ENCODE results near the gene TCF4.

TCF4 gene

DNA sequence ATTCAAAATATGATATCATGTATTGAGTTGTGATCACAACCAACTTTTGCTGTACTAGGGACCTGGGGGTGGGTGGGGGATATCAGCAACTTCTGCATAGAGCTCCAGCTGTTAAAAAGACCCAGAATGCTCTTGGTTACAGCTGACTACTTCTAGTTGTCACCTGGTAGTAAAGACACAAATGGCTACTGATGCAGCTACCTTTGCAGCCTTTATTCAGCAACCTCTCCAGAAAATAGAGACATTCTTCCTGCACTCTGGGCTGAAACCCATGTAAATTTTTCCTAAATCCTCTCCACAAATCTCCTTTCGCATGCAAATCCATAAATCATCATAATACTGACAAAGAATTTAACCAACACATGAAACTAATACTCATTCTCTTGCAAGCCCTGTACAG lies 238.3 kb downstream of the TCF4 start:
- TF ChIP-seq, protein P1, sequence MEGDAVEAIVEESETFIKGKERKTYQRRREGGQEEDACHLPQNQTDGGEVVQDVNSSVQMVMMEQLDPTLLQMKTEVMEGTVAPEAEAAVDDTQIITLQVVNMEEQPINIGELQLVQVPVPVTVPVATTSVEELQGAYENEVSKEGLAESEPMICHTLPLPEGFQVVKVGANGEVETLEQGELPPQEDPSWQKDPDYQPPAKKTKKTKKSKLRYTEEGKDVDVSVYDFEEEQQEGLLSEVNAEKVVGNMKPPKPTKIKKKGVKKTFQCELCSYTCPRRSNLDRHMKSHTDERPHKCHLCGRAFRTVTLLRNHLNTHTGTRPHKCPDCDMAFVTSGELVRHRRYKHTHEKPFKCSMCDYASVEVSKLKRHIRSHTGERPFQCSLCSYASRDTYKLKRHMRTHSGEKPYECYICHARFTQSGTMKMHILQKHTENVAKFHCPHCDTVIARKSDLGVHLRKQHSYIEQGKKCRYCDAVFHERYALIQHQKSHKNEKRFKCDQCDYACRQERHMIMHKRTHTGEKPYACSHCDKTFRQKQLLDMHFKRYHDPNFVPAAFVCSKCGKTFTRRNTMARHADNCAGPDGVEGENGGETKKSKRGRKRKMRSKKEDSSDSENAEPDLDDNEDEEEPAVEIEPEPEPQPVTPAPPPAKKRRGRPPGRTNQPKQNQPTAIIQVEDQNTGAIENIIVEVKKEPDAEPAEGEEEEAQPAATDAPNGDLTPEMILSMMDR (conservative IDR thresholded peaks at IDR 0.05; ENCODE audit: low read length) = no peak
- H3K4me3 ChIP-seq (ENCODE audit: low read length) = no peak overlapping the region
- no peak for DNase-seq (ENCODE audit: low read depth)

DNA sequence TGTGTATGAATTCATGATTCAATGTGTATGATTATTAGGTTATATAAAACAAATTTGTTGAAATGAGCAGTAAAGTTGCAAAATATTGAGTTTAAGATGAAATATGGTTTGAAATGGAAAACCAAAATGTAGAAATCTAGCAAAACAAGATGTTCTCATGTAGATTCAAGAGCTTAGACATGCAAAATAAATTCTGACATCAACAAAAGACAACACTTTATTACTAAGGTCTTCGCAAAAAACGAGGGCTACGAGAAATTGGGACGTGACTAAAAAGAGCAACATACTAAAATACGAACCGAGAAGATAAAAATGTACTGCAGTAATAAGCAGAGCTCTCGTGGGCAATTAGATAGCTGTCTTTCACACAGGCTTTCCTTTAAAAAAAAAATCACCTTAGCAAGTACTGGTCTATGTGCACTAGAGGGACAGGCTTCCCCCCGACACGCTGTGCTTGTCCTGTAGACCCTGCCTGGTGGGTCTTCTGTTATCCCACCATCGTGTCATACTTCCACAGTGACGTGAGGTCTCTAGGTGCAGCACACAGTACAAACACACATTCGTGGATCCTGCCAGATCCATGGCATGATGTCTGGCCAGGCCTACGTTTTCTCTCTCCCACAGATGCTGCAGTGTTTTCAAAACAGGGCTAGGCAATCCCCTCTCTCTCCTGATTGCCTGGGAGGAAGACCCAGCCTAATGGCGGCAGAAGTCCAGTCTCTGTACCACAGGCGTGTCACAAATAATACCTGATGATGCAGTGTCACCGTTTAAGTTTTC lies 240.8 kb downstream of the TCF4 start:
- no peak overlapping the region for H3K4me3 ChIP-seq (ENCODE audit: low read length)
- TF ChIP-seq, protein P1 (conservative IDR thresholded peaks at IDR 0.05; ENCODE audit: low read length) = no peak
- no peak for DNase-seq (ENCODE audit: low read depth)

DNA sequence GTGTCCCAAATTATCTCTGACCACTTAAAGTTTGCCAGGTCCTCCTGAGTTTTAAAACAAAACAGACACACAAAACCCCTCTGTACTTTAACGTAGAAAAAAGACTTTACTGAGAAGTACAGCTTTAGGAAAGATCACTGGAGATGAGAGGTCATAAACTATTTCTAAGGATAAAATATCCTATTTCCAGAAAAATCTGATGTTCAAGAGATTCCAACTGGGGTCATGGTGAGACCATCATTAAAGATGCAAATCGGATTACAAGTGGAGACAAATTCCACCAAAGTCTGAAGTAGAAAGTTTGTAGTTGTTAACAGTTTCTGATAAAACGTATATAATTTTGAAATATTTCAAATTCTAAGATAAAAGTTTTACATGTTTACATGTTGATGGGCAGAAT lies 241.6 kb downstream of the TCF4 start:
- TF ChIP-seq, protein P1 (conservative IDR thresholded peaks at IDR 0.05; ENCODE audit: low read length) = no peak
- no peak overlapping the region for H3K4me3 ChIP-seq (ENCODE audit: low read length)
- no peak for DNase-seq (ENCODE audit: low read depth)

DNA sequence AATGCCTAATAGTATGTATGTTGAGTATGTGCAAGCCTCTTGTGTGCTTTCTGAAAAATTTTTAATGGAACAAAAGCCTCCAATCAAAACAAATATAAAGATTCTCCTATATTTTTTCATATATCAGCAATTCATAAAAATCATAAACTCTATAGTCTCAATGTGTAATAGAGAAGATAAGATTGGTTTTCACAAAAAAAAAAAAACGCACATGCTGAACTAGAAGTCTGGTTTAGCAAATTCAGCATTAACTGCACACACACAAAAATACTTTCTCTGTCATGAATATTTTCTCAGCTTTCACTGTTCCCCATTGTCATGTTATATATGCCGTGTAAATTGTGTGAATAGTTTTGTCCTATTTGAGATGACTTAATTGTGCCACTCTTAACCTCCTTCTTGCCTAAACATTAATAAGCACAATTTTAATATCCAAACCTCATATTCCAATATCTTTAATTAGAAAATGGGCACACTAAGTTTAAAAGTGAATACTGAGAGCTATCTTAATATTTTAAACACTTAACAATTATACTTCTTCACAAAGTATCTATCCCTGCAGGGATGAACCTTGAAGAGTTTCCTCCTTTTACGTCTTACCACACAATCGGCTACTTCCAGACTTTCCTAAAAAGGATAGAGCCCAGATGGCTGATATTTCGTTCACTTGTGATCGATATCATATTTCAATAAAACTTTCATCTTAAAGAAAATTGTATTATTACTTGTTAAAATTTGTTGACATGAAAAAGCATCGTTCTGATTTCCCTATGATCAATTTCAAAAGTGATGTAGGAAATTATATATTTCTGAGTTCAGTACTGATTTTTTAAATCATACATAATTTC lies 242.7 kb downstream of the TCF4 start:
- TF ChIP-seq, protein P1 (conservative IDR thresholded peaks at IDR 0.05; ENCODE audit: low read length) = no peak
- H3K4me3 ChIP-seq (ENCODE audit: low read length) = no peak overlapping the region
- DNase-seq (ENCODE audit: low read depth) = no peak

DNA sequence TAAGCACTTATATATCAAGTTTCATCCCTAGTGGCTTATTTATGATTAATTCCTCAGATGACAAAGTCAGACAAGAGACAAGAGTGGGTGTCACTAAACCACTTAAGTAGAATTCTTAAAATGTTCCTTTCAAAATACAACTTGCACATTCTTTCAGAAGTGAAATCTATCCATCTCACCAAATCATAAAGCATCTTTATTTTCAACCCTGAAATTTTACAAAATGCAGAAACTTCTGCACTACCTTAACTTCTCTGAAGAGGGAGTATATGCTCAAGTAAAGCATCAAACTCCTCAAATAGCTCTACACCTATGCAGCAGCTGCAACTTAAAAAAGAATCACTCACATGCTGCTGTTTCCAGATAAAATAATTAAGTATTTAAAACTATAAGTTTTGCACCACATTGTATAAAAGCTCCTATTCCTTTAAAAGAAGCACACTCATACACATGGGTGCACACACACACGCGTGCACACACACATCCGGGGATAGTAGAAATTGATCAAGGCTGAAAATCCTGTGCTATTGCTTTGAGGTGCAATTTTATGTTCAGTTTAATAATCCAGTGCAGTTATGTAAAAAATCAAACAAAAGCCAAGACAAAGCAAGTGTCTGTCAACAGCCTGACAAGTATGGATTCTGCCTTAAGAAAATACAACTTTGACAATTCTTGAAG lies 244.5 kb downstream of the TCF4 start:
- no peak overlapping the region for H3K4me3 ChIP-seq (ENCODE audit: low read length)
- TF ChIP-seq, protein P1 (conservative IDR thresholded peaks at IDR 0.05; ENCODE audit: low read length) = peak; percentile 82
- peak; percentile 50 for DNase-seq (ENCODE audit: low read depth)

DNA sequence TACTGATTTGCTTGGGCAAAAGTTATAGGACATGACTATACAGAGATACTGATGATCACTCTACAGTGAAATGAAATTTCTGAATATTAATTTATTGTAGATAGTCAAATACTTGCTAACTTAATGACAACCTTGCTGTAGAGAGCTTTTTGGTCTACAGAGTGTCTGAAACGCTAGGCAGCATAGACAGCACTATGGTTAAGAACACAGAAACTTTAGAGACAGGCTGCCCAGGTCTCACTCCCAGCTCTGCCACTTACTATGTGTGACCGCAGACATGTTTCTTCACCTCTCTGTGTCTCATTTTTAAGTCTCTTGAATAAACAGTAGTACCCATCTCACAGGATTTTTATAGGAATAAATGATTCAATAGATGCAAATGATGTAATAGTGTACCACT lies 247.0 kb downstream of the TCF4 start:
- TF ChIP-seq, protein P1 (conservative IDR thresholded peaks at IDR 0.05; ENCODE audit: low read length) = no peak
- H3K4me3 ChIP-seq (ENCODE audit: low read length) = no peak overlapping the region
- DNase-seq (ENCODE audit: low read depth) = no peak

Measured in AG10803 (cell line).